HG03457 (cell line): ENCODE data around the gene ALOX5AP.

Source experiments
- ATAC-seq: cut with Tn5 transposase; IDR thresholded peaks from one replicate; pipeline ENCODE4 v1.9.1; 2021; ENCODE audit warnings: moderate number of reproducible peaks; ENCODE audit not compliant: unreplicated experiment

ALOX5AP gene

GRCh38 chr13:30712536-30713532 lies 22.5 kb upstream of the ALOX5AP start:
- ATAC-seq: no peak

DNA sequence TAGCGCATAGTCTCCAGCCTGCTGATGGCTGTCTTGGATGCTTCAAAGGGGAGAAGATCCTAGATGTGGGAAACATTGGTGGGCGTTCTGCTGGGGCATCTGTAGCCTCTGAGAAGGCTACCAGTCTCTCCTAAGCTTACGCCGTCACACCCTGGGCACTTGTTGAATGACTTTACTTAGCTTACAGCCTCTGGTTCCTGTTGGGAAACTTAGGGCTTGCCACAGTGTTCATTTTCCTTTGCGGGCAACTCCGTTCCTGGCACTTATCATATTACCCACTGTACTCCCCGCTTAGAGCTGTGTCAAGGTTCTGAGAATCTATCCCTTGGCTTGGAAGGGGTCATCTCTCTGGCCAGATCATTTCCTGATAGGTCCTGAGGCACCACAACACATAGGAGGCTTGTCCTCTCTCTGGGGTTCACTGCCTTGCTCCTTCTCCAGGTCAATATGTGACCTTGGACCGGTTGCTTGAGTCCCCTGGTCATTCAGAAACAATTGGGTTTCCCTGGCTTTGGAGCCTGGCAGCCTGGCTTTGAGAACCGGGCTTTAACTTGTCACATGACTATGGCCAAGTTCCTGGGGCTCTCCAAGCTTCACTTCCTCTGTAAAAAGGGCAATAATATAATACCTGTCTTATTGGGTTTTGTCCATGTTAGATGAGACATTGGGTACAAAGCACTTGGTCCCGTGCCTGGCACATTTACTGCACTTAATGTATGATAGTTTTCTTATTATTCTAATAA lies 20.5 kb upstream of the ALOX5AP start:
- no peak for ATAC-seq

DNA sequence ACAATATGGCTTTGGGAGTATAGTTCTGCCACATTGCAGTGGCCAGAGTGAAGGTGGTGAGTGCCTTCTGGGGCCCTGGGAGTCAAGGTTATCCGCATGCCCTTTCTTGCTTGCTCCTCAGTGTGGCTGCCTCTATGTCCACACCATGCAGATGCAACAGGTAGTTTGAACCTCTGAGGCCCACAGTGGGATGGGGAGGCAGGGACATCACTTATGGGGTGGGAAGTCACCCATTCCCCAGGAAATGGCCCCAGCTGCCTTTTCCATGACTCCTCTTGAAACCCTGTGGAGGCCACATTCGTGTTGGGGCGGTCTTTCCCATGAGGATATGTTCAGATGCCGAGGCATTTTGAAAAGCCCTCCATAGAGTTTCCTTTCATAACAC lies 20.0 kb upstream of the ALOX5AP start:
- no peak for ATAC-seq

- no peak for ATAC-seq
Observed at GRCh38 chr13:30715837-30716236, 19.5 kb upstream of the ALOX5AP start.

DNA sequence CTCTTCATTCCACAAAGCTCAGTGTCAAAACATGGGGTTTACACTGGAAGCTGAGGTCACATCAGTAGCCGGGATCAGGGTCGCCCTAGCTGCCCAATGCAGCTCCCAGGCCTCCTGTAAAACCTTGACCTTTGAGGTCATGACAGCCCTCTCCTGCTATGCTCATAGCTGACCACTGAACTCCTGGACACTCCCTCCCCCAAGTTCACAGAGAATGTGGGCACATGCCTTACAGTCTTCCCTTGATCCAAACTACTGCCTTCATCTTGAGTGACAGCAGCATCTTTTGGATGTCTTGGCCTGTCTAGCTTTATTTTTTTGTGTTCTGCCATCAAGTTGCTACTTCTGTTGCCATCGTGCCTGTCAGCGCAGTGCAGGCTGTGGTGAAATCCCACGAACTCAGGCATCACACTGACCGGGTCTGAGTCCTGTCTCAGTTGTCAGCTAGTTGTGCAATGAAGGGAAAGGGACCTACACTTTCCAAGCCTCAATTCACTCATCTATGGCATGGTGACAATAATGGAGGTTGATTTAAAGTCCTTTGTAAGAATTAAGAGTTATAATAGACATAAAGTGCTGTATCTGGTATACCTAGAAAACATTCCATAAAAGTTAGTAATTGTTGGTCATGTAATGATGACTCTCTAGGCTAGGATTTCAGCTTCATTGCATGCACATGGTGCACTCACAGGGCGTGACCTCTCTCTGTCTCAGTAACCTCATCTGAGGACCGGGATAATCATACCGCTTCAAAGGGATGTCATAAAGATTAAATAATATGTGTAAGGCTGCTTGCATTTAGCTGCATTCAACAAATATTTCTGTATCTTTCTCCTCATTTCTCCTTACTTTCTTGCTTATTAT lies 16.4 kb upstream of the ALOX5AP start:
- ATAC-seq: no peak

GRCh38 chr13:30719525-30719914 lies 15.8 kb upstream of the ALOX5AP start:
- ATAC-seq: no peak

DNA sequence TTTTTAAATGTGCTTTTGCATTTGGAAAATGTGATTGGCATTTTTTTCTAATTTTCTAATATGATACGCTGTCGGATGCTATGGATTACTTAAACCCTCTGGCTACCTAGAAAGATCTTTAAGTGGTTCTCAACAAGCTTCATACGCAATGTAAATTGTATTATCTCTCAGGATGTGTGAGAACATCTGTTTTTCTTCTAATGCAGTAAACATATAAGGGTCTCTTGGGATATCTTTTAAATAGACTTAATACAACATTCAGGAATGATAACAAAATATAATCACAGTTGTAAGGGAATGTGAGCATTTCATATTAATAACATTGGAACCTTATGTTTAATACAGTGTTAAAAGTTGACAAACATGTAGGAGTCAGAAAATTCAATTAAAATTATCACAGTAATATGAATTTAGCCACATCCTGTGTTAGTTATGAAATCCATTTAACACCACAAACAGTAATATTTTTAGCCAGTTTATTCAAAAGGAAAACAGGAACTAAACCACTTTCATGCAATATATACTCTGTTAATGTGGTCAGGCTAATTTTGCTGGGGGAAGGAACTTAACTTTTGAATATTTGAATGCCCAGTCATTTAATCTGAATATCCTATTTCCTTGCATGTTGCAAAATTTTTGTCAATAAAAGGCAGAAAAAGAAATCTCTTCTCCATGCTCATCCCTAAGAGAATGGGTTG lies 15.0 kb upstream of the ALOX5AP start:
- ATAC-seq: no peak

- no peak for ATAC-seq
Observed at GRCh38 chr13:30721936-30722335, 13.4 kb upstream of the ALOX5AP start.

DNA sequence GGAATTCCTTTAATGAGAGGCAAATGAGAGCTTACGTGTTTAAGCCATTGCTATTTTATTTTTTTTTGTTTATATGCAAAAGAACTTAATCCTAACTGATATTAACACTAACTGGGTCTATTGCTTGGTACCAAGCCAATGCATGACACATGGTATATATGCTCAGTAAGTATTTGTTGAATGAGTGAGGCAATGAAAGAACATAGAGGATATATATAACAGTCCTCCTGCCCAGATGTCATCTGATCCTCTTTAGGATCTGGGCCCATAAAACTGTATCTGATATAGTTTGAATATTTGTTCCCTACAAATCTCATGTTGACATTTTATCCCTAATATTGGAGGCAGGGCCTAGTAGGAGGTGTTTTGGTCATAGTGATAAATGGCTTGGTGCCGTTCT lies 13.0 kb upstream of the ALOX5AP start:
- no peak for ATAC-seq

- ATAC-seq: no peak
Observed at GRCh38 chr13:30724778-30725177, 10.6 kb upstream of the ALOX5AP start.

DNA sequence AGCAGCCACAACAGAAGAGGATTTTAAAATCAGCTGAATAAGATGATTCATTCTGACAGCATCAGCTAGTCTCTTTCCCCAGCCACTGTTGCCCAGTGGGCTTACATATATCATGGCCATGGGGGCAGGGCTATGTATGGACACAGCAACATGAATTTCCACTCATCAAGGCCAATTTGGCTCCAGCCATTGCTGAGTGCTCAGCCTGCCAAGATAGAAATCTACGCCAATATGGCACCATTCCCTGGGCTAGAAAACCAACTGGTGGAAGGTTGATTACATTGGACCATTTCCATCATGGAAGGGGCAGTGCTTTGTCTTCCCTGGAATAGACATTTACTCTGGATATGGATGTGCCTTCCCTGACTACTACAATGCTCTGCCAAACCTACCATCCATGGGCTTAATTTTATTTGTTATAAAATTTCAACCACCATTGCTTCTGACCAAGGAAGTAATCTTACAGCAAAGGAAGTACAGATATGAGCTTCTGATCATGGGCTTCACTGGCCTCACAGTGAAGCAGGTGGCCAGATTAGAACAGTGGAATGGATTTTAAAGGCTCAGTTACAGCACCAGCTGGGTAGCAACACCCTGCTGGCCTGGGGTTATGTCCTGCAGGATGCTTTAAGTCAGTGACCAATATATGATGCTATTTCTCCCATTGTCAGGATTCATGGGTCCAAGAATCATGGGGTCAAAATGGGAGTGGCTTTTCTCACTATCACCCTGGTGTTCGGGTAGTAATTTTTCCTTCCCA lies 9.8 kb upstream of the ALOX5AP start:
- no peak for ATAC-seq

DNA sequence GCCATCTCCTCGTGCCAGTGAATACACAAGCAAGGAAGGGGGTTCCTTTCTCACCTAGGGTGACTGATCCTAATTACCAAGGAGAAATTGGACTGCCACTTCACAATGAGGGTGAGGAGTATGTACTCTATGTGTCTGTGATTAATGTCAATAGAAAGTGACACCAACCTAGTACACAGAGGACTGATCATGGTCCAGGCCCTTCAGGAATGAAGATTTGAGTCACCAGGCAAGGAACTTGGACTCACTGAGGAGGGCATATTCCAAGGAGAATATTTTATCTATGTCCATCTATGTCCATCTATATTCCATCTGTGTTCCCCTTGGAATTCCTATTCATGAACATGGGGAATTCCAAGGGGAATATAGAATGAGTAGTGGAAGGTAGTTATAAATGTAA lies 9.2 kb upstream of the ALOX5AP start:
- ATAC-seq: no peak

DNA sequence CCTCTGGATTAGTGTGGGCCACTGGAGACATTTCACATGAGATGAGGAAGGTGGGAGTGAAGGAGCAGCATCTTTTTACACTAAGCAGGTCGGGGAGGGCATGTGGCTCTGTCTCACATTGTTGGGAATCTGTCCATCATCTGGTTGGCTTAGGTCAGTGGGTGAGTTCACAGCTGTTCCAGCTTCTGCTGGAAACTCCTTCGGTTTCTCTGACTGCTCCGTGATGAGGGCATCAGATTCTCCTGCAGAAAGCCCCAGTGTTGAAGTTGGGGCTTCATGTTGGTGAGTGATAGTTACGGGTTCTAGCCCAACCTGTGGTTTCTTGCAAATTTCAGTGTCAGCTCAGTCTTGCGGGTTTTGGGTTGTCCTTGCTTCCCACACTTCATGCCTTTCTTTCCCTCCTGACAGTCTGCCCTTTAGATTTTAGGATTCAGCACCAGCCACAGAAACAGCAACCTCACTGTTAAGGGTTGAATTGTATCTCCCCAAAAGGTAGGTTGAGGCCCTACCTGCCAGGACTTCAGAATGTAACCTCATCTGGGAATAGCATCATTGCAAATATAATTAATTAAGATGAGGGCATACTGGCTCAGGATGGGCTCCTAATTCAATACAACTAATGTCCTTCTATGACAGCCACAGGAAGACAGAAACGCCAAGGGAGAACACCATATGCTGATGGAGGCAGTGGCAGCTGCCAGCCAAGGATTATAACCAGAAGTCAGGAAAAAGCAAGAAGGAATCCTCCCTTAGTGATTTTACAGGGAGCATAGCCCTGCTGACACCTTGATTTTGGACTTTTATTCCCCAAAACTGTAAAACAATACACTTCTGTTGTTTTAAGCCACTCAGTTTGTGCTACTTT lies 7.6 kb upstream of the ALOX5AP start:
- ATAC-seq: no peak

DNA sequence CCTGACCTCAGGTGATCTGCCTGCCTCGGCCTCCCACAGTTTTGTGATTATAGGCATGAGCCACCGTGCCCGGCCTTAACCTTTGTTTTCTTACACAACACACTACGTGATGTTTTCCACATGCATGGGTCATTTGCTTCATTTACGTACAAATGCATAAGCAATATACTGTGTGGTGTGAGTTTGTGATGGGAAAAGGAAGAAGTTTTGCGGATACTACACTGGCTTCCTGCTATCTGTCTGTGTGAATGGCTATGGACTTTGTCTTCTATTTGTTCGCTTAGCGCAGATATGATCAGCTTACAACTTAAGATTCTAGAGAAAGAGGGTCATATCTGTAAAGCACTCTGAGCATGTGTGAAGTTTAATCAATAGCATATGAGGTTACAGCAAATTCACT lies 5.5 kb upstream of the ALOX5AP start:
- ATAC-seq: no peak

DNA sequence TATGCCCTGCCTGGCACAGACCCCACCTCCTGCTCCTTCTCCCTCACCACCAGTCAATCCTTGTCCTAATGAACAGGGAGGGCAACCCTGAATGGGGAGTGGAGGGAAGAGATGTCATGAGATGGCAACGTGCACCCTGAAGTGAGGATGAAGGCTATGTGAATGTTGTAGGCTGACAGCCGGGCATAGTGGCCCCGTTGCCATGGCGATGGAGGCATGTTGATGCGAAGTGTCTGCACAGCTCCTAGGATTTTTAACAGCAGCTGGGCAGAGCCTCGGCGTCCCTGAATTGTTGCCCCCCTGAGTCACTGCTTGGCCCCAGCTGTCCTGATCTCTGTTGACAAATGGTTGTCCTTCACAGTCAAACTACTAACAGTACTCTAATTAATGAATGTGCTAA lies 4.8 kb upstream of the ALOX5AP start:
- no peak for ATAC-seq

DNA sequence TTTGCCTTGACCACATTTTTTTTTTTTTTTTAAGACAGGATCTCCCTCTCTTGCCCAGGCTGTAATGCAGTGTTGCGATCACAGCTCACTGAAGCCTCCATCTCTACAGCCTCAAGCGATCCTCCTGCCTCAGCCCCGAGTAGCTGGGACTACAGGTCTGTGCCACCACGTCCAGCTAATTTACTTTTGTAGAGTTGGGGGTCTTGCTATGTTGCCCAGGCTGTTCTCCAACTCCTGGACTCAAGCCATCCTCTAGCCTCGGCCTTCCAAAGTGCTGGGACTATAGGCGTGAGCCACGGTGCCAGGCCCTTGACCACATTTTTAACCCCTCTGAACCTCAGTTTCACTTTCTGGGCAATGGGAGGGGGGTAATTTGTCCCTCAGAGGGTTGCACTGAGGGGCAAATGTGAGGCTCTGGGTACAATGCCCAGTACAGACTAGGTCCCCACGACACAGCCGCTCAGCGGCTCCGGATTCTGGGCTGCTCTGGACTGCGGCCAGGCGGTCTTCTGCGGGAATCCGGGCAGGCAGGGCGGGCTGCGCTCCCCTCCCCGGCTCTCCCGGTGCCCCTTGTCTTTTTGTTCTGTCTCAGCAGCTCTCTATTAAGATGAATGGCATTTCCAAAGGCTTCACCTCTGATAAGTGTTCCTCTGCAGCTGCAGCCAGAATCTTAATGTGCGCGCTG lies 3.8 kb upstream of the ALOX5AP start:
- no peak for ATAC-seq

- no peak for ATAC-seq
Observed at GRCh38 chr13:30732046-30732390, 3.3 kb upstream of the ALOX5AP start.

GRCh38 chr13:30734439-30734838 lies 904 bp upstream of the ALOX5AP start:
- no peak for ATAC-seq

- no peak for ATAC-seq
Observed at GRCh38 chr13:30735872-30736175, 481 bp downstream of the ALOX5AP start.
